GM18499 (cell line): ENCODE measurements around the gene ARPC1A.
"Not testable (repeated sequence)": the region's sequence is repeated elsewhere in the genome, so short reads cannot be mapped to it uniquely, and the experiment has no call there.

Source experiments
- ATAC-seq: cut with Tn5 transposase; IDR thresholded peaks from one replicate; pipeline ENCODE4 v1.9.1; 2021; ENCODE audit warnings: moderate number of reproducible peaks; ENCODE audit not compliant: insufficient read depth, unreplicated experiment

The ARPC1A gene

DNA sequence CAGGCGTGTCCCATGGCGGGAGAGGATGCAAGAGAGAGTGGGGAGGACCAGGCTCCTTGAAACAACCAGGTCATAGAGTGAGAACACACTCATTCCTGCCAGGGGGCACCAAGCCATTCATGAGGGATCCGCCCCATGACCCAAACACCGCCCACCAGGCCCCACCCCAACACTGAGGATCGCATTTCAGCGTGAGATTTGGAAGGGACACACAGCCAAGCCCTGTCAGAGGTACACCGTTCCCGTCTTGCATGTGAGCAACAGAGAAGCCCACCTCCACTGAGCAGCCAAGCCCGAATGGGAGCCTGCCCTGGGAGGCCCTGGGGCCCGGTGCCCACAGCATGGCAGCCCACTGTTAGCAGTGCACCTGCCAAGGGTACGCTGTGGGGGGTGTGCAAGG lies 40.9 kb downstream of the ARPC1A start:
- no peak for ATAC-seq

DNA sequence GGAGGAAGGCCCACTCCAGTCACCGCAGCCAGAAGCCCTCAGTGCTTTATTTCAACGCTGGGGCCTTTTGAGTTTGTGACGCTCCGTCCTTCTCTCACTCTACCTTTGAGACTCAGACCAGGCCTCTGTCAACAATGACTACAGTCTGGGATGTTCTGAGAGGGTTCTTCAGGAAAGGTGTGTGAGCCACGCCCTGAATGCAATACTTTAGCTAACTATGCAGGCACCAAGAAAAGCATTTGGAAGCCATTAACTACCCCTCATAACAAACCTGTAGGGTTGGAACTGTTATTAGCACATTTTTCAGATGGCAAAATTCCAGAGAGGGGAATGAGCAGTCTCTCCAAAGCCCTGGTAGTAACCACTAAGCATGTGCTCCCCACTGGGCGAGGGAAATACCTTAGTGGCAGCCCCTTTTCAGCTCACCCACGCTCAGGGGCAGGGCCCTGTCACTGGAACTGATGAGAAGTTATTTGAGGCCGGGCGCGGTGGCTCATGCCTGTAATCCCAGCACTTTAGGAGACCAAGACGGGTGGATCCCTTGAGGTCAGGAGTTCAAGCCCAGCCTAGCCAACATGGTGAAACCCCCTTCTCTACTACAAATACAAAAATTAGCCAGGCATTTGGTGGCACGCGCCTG lies 43.2 kb downstream of the ARPC1A start:
- ATAC-seq, result no peak

DNA sequence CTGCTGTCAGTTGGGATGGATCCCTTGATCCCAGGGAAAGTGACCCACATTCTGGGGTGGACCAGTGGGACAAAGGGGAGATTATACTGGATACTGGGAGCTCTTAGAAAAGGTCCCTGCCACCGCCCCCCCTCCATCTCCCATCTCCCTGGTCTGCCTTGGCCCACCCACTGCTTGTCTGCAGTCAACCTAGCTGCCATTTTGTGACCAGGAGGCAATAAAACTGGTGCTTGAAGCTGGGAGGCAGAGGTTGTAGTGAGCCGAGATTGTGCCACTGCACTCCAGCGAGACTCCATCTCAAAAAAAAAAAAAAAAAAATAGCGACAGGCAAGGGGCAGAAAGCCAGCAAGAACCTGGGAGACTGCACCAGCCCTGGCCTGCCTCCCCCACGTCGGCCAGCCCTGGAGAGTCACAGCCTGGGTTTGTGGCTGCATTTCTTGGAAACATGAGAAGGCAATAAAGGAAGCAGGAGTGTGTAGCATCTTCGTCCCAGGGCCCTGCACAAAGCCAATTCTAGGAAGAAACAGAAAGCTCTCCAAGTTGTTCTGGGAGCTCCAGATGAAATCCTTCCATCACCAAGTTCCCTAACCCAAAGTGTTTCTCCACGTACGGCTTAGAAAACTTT lies 44.2 kb downstream of the ARPC1A start:
- ATAC-seq, result no peak

DNA sequence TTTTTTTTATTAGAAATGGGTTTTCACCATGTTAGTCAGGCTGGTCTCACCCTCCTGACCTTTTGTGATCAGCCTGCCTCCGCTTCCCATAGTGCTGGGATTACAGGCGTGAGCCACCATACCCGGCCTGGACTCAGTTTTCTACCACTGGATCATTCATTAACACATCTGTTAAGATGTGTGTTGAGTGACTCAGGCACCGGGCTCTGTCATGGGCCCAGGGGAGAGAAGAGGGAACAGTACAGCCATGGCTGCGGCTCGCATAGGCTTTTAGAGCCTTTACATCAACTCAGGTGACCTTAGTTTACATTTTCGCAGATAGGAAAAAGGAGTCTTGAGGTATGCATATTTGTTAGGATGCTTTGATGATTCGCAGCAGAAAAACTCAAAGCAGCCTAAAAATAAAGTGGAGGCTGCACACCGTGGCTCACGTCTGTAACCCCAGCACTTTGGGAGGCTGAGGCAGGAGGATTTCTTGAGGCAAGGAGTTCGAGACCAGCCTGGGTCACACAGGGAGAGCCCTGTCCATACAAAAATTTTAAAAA lies 45.8 kb downstream of the ARPC1A start:
- no peak for ATAC-seq

DNA sequence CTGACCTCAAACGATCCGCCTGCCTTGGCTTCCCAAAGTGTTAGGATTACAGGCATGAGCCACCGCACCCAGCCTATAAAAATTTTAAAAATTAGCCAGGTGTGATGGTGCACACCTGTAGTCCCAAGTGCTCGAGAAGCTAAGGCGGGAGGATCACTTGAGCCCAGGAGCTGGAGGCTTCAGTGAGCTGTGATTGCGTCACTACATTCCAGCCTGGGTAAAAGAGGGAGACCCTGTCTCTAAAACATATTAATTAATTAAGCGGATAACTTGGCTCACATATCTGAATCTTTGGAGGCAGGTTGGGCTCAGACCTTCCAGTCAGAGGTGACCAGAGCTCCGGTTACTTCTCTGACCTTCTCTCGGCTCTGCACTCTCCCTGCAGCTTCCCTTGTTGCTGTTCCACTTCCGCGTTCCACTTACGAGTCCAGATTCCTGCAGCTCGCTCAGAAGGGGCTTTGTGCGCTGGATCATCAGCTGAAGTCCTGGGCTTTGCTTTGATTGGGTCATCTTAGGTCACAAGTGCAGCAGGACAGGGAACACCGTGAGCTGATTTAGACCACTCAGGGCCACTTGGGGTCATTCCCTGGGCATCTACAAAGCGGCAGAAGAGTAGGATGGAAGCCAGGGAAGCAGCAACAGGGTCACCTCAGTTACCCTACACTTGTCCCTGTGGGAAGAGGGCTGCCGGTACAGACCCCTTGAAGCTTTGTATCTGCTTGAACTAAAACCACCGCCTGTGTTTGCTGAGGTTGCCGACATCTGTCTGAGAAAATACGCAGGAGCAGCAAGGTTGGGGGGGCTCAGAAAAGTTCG lies 46.8 kb downstream of the ARPC1A start:
- no peak for ATAC-seq

DNA sequence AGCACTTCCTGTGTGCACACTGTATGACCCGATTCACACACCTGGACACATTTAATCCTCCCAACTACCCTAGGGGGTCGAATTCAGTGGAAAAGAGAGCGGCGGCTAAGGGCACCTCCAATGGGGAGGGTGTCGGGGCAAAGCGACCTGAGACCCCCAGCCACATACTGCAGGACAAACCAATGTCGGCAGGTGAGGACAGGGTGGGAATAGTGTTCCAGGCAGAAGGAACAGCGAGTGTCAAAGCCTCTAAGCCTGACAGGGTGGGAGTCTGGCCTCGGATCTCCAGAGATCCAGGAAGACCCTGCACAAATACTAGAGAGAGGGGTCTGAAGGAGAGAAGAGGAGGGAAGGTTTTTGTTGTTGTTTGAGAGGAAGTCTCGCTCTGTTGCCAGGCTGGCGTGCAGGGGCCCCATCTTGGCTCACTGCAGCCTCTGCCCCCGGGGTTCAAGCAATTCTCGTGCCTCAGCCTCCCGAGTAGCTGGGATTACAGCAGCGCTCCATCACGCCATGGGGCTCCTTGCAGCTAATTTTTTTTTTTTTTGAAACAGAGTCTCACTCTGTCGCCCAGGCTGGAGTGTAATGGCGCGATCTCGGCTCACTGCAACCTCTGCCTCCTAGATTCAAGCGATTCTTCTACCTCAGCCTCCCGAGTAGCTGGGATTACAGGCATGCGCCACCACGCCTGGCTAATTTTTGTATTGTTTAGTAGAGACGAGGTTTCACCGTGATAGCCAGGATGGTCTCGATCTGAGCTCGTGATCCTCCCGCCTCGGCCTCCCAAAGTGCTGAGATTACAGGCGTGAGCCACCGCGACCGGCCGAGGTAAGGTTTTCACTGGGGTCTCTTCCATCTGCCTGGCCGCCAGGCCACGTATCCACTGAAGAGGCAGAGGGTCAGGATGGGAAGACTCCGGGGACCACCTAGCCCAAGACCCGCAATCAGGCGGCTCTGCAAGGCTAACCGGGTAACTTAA lies 47.7 kb downstream of the ARPC1A start:
- no peak for ATAC-seq

DNA sequence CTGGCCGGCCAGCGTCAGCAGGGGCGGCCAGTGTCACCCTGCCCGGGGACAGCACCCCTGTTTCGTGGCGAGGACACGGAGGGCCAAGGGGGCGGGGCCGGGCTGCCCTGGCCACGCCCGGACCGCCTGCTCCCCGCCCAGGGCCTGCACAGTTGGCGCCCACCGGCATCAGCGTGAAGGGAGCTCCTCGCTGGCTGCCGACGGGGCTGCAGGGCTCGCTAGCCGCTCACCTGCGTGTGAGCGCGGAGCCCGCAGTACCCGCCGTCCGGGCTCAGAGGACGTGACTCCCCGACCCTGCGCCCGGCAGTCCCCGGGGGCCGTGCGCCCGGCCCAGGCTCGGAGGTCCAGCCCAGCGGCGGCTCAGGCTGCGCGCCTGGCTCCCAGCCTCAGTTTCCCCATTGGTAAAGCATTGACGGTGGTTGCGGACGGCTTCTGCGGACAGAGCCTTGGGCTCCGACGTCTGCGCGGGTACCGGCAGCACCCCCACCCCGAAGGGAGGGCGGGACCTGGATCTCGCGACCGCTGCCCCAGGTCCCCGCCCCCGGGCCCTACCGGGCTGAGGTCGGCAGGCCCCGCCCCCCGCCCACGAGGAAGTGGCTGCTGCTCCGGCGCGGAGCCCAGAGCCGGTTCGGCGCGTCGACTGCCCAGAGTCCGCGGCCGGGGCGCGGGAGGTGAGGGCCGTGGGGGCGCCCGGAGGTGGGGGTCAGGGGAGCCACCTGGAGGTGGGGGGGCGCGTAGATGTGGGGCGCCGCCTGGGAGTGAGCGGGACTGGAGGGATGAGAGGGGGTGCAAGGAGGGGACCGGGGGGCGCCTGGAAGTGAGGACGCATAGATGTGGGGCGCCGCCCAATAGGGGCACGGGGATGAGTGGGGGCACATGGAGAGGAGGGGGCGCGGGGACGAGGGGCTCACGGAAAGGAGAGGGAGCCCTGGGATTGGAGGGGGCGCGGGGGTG lies 48.7 kb downstream of the ARPC1A start, which contains the start of gene ARPC1B:
Gene ARPC1B (plus strand): TSS at position 620 of the 954 bp plus-strand sequence. CDS start 10,985 bp downstream, outside the sequence.
- ATAC-seq, result no peak

DNA sequence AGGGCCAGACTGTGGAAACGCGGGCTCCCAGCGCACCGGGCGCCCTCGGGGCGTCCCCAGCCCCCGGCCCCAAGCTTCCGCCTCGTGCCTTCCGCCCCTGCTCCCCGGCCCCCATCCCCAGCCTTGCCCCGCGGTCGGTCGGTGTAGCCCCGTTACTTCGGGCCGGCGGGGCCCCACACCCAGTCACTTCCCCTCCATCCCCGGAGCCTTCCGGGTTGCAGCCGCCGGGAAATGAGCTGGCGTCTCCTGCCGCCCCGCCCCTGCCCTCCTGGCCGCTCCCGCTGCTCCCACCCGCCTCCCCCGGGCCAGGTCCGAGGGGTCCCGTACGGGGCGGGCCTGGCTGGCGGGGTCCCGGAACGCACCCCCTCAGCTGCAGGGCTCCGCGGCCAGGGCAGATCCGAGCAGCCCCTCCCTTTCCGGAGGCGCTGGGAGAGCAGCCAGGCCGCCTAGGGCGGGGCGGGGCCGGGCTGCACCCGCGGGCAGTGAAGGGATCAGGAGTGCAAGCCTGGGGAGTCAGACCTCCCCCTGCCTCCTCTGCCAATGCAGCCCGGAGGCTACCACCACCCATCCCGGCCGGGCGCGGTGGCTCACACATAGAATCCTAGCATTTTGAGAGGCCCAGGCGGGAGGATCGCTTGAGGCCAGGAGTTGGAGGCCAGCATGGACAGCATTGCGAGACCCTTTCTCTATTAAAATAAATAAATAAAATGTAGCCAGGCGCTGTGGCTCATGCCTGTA lies 49.5 kb downstream of the ARPC1A start:
- no peak for ATAC-seq

DNA sequence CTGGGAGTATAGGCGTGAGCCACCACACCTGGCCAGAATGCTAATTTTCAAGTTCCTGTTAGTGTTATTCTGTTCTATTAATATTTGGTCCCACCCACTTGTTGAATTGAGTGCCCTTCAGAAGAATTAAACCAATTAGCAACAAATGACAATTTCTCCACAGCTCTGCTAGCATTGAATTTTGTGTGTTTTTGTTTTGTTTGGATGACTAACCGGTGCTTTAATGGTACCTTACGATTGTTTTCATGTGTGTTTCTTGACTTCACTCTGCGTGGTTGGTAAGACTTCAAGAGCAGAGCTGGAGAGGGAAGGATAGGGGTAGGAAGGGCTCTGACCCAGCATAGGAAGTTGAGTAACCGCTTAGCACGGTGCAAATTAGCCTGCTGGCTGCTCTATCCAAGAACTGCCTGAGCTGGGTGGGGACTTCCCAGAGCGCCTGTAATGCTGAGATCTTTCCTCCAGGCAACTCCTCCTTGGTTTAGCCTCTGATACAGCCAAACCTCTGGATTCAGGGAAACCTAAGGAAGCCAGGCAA lies 53.4 kb downstream of the ARPC1A start:
- ATAC-seq, result no peak

DNA sequence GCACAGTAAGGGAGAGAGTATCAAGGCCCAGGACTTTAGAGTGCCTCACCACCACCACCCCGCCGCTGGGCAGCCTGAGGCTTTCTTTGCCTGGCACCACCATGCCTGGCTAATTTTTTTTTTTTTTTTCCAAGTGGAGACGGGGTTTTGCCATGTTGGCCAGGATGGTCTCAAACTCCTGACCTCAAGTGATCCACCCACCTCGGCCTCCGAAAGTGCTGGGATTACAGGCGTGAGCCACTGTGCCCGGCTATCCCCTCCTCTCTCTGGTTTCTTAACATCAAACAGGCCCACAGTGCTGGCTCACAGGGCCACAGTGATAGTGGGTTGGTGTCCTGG lies 54.0 kb downstream of the ARPC1A start:
- not testable (repeated sequence) for ATAC-seq

DNA sequence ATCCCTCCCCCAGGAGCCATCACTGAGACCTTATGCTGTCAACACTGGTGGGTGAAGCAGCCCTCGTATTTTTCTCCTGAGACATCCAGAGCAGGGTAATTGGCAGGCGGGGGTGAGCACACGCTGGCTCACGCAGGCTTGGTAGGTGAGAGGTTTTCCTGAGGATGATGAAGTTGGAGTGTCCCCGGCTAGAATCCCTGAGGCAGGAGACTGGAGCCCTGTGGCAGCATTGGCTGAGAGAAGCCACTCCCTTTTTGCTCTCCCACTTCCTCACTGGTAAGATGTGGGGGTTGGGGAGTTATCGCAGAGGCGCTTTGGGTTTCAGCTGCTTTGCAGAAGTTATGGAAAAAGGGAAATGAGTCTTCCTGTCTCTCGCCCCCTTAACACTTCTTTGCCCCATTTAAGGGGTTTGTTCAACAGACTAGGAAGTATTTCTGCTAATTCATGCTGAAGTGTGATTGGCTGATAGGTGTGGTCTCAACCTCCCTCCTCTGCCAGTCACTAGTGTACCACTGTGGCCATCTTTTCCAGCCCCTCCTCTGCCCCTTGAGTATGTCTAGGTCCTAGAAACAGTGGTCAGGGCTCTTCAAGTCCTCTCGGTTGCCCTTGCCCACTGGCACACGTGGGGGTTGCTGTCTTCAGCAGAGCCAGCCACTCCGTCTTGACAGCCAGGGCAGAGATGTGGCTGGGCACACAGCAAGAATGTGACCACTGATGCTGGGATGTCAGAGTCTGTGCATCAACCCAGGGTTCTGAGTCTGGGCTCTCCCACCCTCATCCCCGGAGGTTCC lies 54.5 kb downstream of the ARPC1A start:
- no peak for ATAC-seq

DNA sequence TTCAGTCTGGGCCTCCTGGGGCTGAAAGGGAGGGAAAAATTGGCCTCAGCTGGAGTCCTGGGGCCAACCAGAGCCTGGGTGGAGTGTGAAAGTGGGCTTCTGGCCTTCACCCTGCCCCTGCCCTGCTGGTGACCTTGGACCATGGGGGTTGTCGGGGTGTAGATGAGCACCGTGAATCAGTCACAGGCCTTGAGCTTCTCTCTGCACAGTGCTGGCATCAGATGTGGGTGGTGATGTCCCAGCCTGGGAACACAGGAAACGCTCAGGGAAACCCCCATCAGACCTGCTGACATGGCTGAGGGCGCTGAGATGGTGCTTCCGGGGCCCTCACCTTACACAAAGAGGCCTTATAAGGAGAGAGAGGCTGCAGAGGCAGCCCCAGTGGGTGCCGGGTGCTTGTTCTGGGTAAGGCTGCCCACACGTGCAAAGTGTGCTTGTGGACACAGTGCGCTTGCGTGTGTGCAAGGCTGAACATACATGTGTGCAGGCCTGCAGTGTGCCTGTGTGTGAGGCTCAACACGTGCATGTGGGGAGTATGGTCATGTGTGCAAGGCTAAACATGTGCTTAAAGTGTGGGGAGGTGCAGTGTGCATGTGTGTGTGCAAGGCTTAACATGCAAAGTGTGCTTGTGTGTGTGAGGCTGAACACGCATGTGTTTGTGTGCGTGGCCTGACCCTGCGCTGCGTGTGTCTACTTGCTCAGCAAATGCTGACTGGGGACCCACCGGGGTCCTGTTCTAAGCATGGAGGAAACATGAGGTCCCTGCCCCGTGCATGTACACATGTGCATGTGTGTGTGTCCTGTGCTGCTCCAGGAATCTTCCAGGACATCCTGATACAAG lies 55.3 kb downstream of the ARPC1A start:
- peak; percentile 67 for ATAC-seq

DNA sequence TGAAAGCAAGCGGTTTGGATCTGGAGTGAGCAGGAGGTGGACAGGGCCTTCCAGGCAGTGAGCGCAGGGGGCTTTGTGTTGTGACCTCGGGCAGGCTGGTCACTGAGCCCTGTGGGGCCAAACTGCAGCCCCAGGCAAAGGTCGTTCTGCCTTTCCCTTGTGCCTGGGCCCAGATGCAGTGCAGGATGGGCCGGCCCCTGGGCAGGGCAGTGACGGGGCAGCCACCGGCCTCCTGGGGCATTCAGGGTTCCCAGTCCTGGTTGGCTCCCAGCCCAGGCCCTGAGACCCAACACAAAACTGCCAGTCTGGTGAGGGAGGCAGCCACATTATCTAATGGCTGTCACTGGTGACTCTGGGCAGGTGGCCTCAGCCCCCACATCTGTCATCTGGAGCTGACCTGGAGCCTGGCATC lies 56.0 kb downstream of the ARPC1A start:
- ATAC-seq, result no peak

DNA sequence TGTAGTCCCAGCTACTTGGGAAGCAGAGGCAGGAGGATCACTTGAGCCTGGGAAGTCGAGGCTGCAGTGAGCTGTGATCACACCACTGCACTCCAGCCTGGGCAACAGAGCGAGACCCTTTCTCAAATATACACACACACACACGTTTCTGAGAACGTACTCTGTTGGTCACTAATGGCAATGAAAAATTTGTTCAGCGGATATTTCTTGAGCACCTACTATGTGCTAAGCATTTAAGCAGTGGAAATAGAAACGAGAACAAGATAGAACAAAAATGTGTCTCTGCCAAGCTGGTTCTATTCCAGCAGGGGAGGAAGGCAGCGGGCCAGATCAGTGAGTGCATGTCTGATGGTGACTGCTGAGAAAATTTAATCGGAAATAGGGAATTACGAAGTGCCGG lies 57.5 kb downstream of the ARPC1A start:
- ATAC-seq, result no peak

DNA sequence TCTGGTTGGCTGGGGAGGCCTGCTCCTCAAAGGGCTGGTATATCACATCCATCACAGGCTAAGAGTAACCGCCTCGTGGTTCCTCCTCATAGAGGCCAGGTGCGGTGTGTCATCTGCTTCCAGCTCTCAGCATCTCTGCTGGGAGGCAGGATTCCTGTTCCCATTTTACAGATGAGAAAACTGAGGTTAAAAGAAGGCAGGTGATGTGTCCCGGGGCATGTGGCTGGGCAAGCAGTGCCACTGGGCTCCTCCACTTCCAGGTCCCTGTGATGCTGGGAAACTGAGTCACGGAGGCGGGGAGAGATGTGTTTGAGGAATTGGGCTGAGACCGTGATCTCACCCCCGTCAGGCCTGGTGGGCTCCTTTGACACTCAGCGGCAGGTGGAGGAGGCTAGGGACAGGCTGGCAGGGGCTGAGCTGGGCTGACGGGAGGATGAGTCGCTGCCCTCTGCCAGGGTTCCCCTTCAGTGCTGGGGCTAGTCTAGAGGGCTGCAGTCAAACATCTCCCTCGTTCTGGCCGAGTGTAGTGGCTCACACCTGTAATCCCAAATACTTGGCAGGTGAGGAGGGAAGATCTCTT lies 58.2 kb downstream of the ARPC1A start:
- no peak for ATAC-seq

DNA sequence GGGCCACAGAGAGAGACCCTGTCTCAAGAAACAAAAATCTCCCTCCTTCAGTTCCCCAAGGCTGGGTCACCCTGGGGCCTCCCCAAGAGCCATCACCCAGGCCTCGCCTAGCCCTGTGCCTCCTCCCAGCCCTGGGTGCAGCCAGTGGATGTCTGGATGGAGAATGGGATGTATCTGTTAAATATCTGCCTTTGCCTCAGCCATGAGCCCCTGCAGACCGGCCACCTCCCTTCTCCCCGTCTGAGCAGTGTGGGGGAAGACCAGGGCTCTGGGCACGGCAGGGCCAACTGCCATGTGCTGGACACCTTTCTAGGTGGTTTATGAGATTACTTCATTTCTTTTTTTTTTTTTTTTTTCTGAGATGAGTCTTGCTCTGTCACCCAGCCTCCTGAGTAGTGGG lies 58.8 kb downstream of the ARPC1A start:
- ATAC-seq, result no peak
